T-helper 17 cell (primary cell): ENCODE data around the gene HPN. TPM values are rescaled to one million over a fixed set of nuclear protein-coding genes. Genes with fewer than 3 reads are reported as not detected.

Source experiments
- ATAC-seq: fragments of 150-1000 bp; cut with Tn5 transposase; 2 replicates; pipeline ENCODE4 v1.10.0; 2021; ENCODE audit warnings: mild to moderate bottlenecking, moderate library complexity
- DNase-seq, 3 donors: peaks; one replicate each; pipeline versions ENCODE4 v3.0.0 to v3.0.0-alpha.2; 2020 to 2021
- H3K9me3 ChIP-seq: one replicate; pipeline ENCODE4 v1.7.0; 2013; ENCODE audit warnings: low read length, mild to moderate bottlenecking; ENCODE audit not compliant: control insufficient read depth, poor library complexity, severe bottlenecking
- H3K27ac Mint-ChIP-seq: one replicate; pipeline ENCODE4 v1.8.0; 2022; ENCODE audit warnings: mild to moderate bottlenecking, moderate library complexity, mixed read lengths
- H3K27me3 Mint-ChIP-seq: one replicate; pipeline ENCODE4 v1.8.0; 2022; ENCODE audit warnings: mixed read lengths
- H3K36me3 Mint-ChIP-seq: one replicate; pipeline ENCODE4 v1.8.0; 2022; ENCODE audit warnings: low read depth, mixed read lengths
- H3K4me1 Mint-ChIP-seq: one replicate; pipeline ENCODE4 v1.8.0; 2022; ENCODE audit warnings: mild to moderate bottlenecking, mixed read lengths
- H3K4me3 Mint-ChIP-seq: one replicate; pipeline ENCODE4 v1.8.0; 2022; ENCODE audit warnings: mild to moderate bottlenecking, moderate library complexity, mixed read lengths
- total RNA-seq, 4 donors: library from RNA in 2 of 4; stranded (reverse) in 2 of 4; gene quantifications; one replicate each; pipeline ENCODE4 v1.2.3 and lab custom pipeline; 2022 to 2026

HPN gene
- total RNA-seq, 2 donors from 2014 or later: 0.89 TPM; not detected in 1

- Mint-ChIP-seq H3K27me3 (peaks cover 6% of the 10 kb centered on the region), H3K4me3 (no peak overlapping the region), H3K27ac (no peak overlapping the region), H3K36me3 (no peaks in the 10 kb centered on the region), H3K4me1 (peaks cover 5% of the 10 kb centered on the region)
- DNase-seq (no peak), ATAC-seq (no peak)
- no peaks in the 10 kb centered on the region for H3K9me3 ChIP-seq
Measured at GRCh38 chr19:35086455-35086854, 44.9 kb downstream of the HPN start.

DNA sequence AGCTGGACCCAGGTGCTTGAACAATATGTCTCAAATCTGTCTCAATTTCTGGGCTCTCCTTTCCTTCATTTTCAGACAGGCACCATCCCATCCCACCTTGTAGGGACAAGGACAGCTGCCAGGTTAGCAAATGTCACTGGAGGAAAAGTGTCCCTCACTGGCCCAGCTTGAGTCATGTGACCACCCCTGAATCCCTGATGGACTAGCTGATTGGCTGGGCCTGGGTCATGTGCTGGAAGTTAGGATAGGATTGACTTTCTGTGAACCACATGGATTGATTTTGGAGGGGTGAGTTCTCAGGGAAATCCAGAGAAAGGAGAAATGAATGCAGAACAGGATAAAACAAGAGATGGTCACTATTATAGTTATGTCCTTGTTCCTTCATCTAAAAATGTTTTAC is 45.9 kb downstream of the HPN start:
- H3K36me3 Mint-ChIP-seq: no peaks in the 10 kb centered on the region
- H3K27me3 Mint-ChIP-seq: peaks cover 6% of the 10 kb centered on the region
- no peak overlapping the region for H3K27ac Mint-ChIP-seq
- DNase-seq (no peak), ATAC-seq (no peak)
- H3K4me1 Mint-ChIP-seq: peaks cover 5% of the 10 kb centered on the region
- no peak overlapping the region for H3K4me3 Mint-ChIP-seq
- H3K9me3 ChIP-seq: no peaks in the 10 kb centered on the region

- H3K27me3 Mint-ChIP-seq: peaks cover 6% of the 10 kb centered on the region
- ATAC-seq (no peak), DNase-seq (no peak)
- H3K27ac Mint-ChIP-seq: no peak overlapping the region
- peaks cover 5% of the 10 kb centered on the region for H3K4me1 Mint-ChIP-seq
- no peaks in the 10 kb centered on the region for H3K9me3 ChIP-seq
- no peak overlapping the region for H3K4me3 Mint-ChIP-seq
- no peaks in the 10 kb centered on the region for H3K36me3 Mint-ChIP-seq
Measured at GRCh38 chr19:35088131-35088913, 46.8 kb downstream of the HPN start.

DNA sequence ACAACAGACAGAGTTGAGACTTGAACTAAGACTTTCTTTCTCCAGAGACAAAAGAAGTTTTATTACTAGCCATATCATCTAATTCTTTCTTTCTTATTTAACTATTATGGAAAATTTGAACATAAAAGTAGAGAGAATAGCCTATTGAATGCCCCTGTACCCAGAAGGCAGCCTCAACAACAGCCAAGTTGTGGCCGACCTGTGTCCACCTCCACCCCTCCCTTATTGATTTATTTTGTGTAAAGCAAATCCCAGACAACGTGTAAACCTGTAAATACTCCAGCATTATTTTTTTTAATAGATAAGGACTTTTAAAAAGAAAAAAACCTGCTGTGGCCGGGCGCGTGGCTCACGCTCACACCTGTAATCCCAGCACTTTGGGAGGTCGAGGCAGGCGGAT is 48.0 kb downstream of the HPN start:
- ATAC-seq (no peak), DNase-seq (no peak)
- H3K9me3 ChIP-seq: no peaks in the 10 kb centered on the region
- peaks cover 5% of the 10 kb centered on the region for H3K4me1 Mint-ChIP-seq
- no peak overlapping the region for H3K27ac Mint-ChIP-seq
- no peaks in the 10 kb centered on the region for H3K36me3 Mint-ChIP-seq
- H3K4me3 Mint-ChIP-seq: no peak overlapping the region
- H3K27me3 Mint-ChIP-seq: peaks cover 6% of the 10 kb centered on the region

GRCh38 chr19:35090160-35090505 is 48.6 kb downstream of the HPN start:
- DNase-seq (no peak), ATAC-seq (no peak)
- Mint-ChIP-seq H3K27me3 (peaks cover 6% of the 10 kb centered on the region), H3K27ac (no peak overlapping the region), H3K4me1 (peaks cover 5% of the 10 kb centered on the region), H3K36me3 (no peaks in the 10 kb centered on the region), H3K4me3 (no peak overlapping the region)
- no peaks in the 10 kb centered on the region for H3K9me3 ChIP-seq

DNA sequence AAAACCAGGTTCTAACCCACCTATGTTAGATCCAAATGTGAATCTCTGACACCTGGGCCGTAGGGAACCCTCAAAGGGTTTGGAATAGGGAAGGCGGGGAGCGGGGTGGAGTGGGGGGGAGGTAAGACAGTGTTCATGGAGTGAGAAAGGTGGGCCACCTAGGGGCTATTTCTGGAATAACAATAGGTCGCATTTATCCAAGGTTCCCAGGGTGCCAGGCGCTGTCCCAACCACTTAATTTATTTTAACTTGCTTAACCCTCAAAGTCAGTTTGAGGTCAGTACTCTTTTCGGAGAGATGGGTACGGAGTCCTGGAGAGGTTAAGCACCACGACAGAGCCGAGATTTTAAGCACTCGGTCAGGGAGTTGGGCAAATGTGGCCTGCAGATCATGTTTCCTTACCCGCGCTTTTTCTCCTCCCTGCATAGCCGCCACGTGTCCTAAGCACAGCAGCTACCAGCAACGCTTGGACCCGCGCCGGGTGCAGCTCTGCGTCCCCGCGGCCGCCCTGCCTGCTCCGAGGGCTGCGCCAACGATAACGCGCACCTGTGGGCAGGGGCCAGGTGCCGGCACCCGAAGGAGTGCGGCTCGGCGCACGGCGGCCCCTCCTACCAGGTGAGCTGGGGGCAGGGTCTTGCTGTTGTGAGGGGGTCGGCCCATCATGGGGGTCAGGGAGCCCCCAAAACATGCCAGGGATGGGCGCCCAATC is 49.1 kb downstream of the HPN start:
- no peaks in the 10 kb centered on the region for H3K9me3 ChIP-seq
- Mint-ChIP-seq H3K4me1 (peaks cover 6% of the 10 kb centered on the region), H3K4me3 (no peak overlapping the region), H3K27me3 (peaks cover 6% of the 10 kb centered on the region), H3K27ac (no peak overlapping the region), H3K36me3 (no peaks in the 10 kb centered on the region)
- ATAC-seq (peak; percentile 79), DNase-seq (no peak)

- ATAC-seq (no peak), DNase-seq (no peak)
- Mint-ChIP-seq H3K27ac (no peak overlapping the region), H3K27me3 (peaks cover 12% of the 10 kb centered on the region), H3K4me3 (no peak overlapping the region), H3K4me1 (peaks cover 7% of the 10 kb centered on the region), H3K36me3 (no peaks in the 10 kb centered on the region)
- no peaks in the 10 kb centered on the region for H3K9me3 ChIP-seq
Measured at GRCh38 chr19:35093430-35093829, 51.9 kb downstream of the HPN start.

GRCh38 chr19:35093941-35094647 is 52.6 kb downstream of the HPN start:
- Mint-ChIP-seq H3K27ac (peak overlapping the region; percentile 59), H3K4me1 (peaks cover 7% of the 10 kb centered on the region), H3K27me3 (peaks cover 8% of the 10 kb centered on the region), H3K4me3 (no peak overlapping the region), H3K36me3 (no peaks in the 10 kb centered on the region)
- H3K9me3 ChIP-seq: no peaks in the 10 kb centered on the region
- ATAC-seq (no peak), DNase-seq (no peak)

- H3K9me3 ChIP-seq: no peaks in the 10 kb centered on the region
- DNase-seq (no peak), ATAC-seq (no peak)
- peak overlapping the region; percentile 59 for H3K27ac Mint-ChIP-seq
- H3K36me3 Mint-ChIP-seq: no peaks in the 10 kb centered on the region
- H3K4me3 Mint-ChIP-seq: no peak overlapping the region
- peaks cover 7% of the 10 kb centered on the region for H3K4me1 Mint-ChIP-seq
- H3K27me3 Mint-ChIP-seq: peaks cover 6% of the 10 kb centered on the region
Measured at GRCh38 chr19:35094656-35095055, 53.1 kb downstream of the HPN start.

- DNase-seq (no peak), ATAC-seq (no peak)
- Mint-ChIP-seq H3K27ac (no peak overlapping the region), H3K4me3 (no peak overlapping the region), H3K4me1 (peaks cover 7% of the 10 kb centered on the region), H3K36me3 (no peaks in the 10 kb centered on the region), H3K27me3 (peaks cover 6% of the 10 kb centered on the region)
- no peaks in the 10 kb centered on the region for H3K9me3 ChIP-seq
Measured at GRCh38 chr19:35095667-35096368, 54.3 kb downstream of the HPN start.

DNA sequence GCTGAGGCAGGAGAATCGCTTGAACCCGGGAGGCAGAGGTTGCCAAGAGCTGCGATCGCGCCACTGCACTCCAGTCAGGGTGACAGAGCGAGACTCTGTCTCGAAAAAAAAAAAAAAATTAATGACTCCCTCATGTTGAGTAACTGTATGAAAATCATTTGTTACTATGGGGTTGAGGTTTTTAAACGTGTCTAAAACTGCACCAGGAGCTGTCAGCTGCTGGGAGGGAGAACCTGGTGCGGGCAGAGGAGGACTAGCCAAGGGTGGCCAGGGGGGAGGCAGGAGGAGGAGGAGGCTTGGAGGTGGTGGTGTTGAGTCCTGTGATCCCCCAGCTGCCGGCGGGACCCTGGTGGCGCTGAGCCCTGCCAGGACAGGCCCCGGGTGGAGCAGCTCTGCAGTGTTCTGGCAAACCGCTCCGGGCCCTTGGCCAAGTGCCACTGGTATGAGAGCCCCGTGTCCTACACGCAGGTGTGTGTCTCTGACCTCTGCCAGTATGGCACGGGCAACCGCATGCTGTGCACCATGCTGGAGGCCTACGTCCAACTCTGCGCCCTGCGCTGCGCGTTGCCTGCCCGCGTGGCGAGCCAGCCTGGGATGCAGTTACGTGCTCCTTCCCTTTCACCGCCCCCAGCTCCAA is 57.0 kb downstream of the HPN start:
- ATAC-seq (no peak), DNase-seq (no peak)
- Mint-ChIP-seq H3K36me3 (no peaks in the 10 kb centered on the region), H3K27ac (no peak overlapping the region), H3K27me3 (peaks cover 6% of the 10 kb centered on the region), H3K4me1 (peaks cover 7% of the 10 kb centered on the region), H3K4me3 (no peak overlapping the region)
- no peaks in the 10 kb centered on the region for H3K9me3 ChIP-seq

DNA sequence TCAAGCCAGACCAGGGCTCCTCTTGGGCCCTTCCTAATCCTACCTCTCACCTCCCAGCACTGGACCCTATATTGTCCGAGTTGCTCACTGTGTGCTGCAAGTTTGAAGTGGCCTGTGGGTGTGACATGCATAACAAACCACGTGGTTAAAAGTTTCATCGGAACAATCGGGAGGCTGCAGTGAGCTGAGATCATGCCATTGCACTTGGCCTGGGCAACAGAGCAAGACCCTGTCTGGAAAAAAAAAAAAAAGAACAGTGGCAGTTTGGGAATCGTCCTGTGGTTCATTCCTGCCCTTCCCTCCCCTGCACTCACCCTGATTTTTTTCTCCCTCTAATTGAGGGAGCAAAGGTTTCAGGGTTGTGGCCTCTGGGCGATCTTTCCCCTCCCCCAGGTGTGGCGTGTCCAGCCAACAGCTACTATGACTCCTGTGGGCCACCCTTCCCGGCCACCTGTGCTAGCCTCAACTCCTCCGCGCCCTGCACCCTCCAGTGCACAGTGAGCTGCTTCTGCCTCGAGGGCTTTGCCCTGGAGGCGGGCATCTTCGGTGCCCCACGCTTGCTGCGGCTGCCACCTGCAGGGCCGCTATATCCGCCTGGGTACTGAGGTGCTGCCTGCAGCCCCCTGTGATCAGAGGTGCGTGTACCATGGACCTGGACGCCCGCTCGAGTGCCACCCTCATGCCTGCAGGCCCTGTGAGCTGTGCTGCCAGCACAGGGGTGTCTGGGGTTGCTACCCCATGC is 57.8 kb downstream of the HPN start:
- Mint-ChIP-seq H3K27me3 (peaks cover 6% of the 10 kb centered on the region), H3K27ac (no peak overlapping the region), H3K4me1 (peaks cover 7% of the 10 kb centered on the region), H3K4me3 (no peak overlapping the region), H3K36me3 (no peaks in the 10 kb centered on the region)
- no peaks in the 10 kb centered on the region for H3K9me3 ChIP-seq
- DNase-seq: no peak
- no peak for ATAC-seq
